HepG2 (cell line): ENCODE results near the gene TASP1. TPM values are rescaled to one million over a fixed set of nuclear protein-coding genes. Genes with fewer than 3 reads are reported as not detected.

Experiments used
- ATAC-seq: fragments of 200-7000 bp; cut with Tn5 transposase; 3 replicates; pipeline ENCODE4 v1.9.1; 2020; ENCODE audit warnings: mild to moderate bottlenecking, moderate library complexity
- BruUV-seq: library from RNA; stranded (reverse); fragments of 400-500 nt; replicated peaks from 2 replicates; lab custom pipeline; 2021; lab: Mats Ljungman, UMichigan
- CTCF ChIA-PET: fragments of 300-600 bp; formaldehyde crosslinking; extraction: SDS; loops from one replicate; lab custom pipeline; 2021; ENCODE audit warnings: low total read pairs, inconsistent platforms, low intra/inter-chr PET ratio; lab: Yijun Ruan, JAX
- POLR2A ChIA-PET: fragments of 350-600 bp; sonication (Branson Sonifier 250); formaldehyde crosslinking; loops from one replicate; lab custom pipeline; 2020; ENCODE audit warnings: antibody characterized with exemption, inconsistent platforms; lab: Yijun Ruan, JAX
- DNase-seq: peaks from one replicate; pipeline ENCODE4 v3.0.0-alpha.2; 2015; ENCODE audit warnings: low spot score
- FAIRE-seq: peaks from 3 replicates; lab custom pipeline; 2011; peaks lifted over from hg19 to GRCh38; lab: Jason Lieb, UNC
- H2AFZ ChIP-seq: one replicate; pipeline ENCODE4 v1.6.1; 2011; ENCODE audit warnings: low read length, inconsistent platforms
- H3K27ac ChIP-seq: fragments of 300-600 bp; 3 replicates; pipeline ENCODE4 v1.8.0; 2011; ENCODE audit warnings: mixed run types, mild to moderate bottlenecking, mixed read lengths, low read length, inconsistent platforms; ENCODE audit not compliant: insufficient read depth; ENCODE audit errors: extremely low read length
- H3K27me3 ChIP-seq, 2 experiments: fragments of 200-600 bp in 1 of 2; 2 replicates in 1 of 2; 3 replicates in 1 of 2; pipeline versions ENCODE4 v1.6.0 to v1.8.0; 2011; ENCODE audit warnings: low read length in 2 of 2, mild to moderate bottlenecking in 2 of 2, moderate library complexity in 2 of 2, inconsistent platforms in 1 of 2; ENCODE audit not compliant: insufficient read depth in 2 of 2, control insufficient read depth in 1 of 2
- H3K36me3 ChIP-seq, 2 experiments: fragments of 200-600 bp in 1 of 2; replicated peaks in 1 of 2; 2 replicates in 1 of 2; 3 replicates in 1 of 2; pipeline versions ENCODE4 v1.5.1 to v1.8.0; 2011; ENCODE audit warnings: low read length in 2 of 2, inconsistent platforms in 1 of 2; ENCODE audit not compliant: insufficient read depth in 2 of 2, control insufficient read depth in 1 of 2
- H3K4me1 ChIP-seq: 2 replicates; pipeline ENCODE4 v1.5.1; 2012; ENCODE audit warnings: low read length, inconsistent platforms; ENCODE audit not compliant: insufficient read depth
- H3K4me2 ChIP-seq: 2 replicates; pipeline ENCODE4 v1.6.0; 2011; ENCODE audit warnings: low read depth, low read length, inconsistent platforms
- H3K4me3 ChIP-seq, 3 experiments: fragments of 200-600 bp in 1 of 3; sonication (generic), shearing (Covaris generic) in 1 of 3; replicated peaks in 1 of 3; 2 replicates each; pipeline ENCODE4 v1.5.1; 2011 to 2016; ENCODE audit warnings: low read length in 3 of 3, inconsistent platforms in 2 of 3, low read depth in 2 of 3, mild to moderate bottlenecking in 2 of 3, control low read depth in 1 of 3, mixed read lengths in 1 of 3; ENCODE audit not compliant: insufficient read depth in 1 of 3
- H3K79me2 ChIP-seq: one replicate; pipeline ENCODE4 v1.6.1; 2011; ENCODE audit warnings: low read length, inconsistent platforms; ENCODE audit not compliant: insufficient read depth
- H3K9ac ChIP-seq: 2 replicates; pipeline ENCODE4 v1.6.0; 2011; ENCODE audit warnings: mild to moderate bottlenecking, low read depth, low read length, inconsistent platforms; ENCODE audit not compliant: insufficient read depth
- H3K9me3 ChIP-seq: 2 replicates; pipeline ENCODE4 v1.5.1; 2012; ENCODE audit warnings: mild to moderate bottlenecking, low read length
- H4K20me1 ChIP-seq: 2 replicates; pipeline ENCODE4 v1.6.0; 2011; ENCODE audit warnings: inconsistent platforms, mild to moderate bottlenecking, low read length, moderate library complexity; ENCODE audit not compliant: insufficient read depth
- CEBPZ ChIP-seq: IDR thresholded peaks from 2 replicates; pipeline ENCODE4 v1.6.1; 2012; ENCODE audit warnings: low read length, improper control_type of control experiment
- GABPA ChIP-seq, 2 experiments: IDR thresholded peaks; 2 replicates each; pipeline ENCODE4 v1.6.1; 2011 to 2016; ENCODE audit warnings: low read depth in 2 of 2, low read length in 1 of 2, missing biosample characterization in 1 of 2, missing genetic modification characterization in 1 of 2
- HMG20B ChIP-seq: conservative IDR thresholded peaks from 2 replicates; pipeline ENCODE4 v1.6.1; 2016; ENCODE audit warnings: missing genetic modification reagents, missing compliant biosample characterization
- NFIC ChIP-seq: IDR thresholded peaks from 2 replicates; pipeline ENCODE4 v1.6.1; 2012; ENCODE audit warnings: mild to moderate bottlenecking, low read length, inconsistent platforms
- RFXAP ChIP-seq: sonication (generic); formaldehyde crosslinking; IDR thresholded peaks from 2 replicates; pipeline ENCODE4 v1.4.0; 2020; ENCODE audit warnings: missing genetic modification reagents, borderline replicate concordance
- RXRA ChIP-seq: sonication (generic); formaldehyde crosslinking; IDR thresholded peaks from 2 replicates; pipeline ENCODE4 v1.5.1; 2020; ENCODE audit warnings: missing genetic modification reagents
- TRIM24 ChIP-seq: sonication (generic); formaldehyde crosslinking; IDR thresholded peaks from 2 replicates; pipeline ENCODE4 v1.8.0; 2022; ENCODE audit warnings: mild to moderate bottlenecking, missing genetic modification reagents
- UBTF ChIP-seq: sonication (generic); formaldehyde crosslinking; IDR thresholded peaks from 2 replicates; pipeline ENCODE4 v1.4.0; 2020; ENCODE audit warnings: mild to moderate bottlenecking, missing genetic modification reagents
- ZMYM4 ChIP-seq: sonication (generic); formaldehyde crosslinking; IDR thresholded peaks from 2 replicates; pipeline ENCODE4 v1.8.1; 2023; ENCODE audit warnings: mild to moderate bottlenecking, missing genetic modification reagents
- ZNF646 ChIP-seq: sonication (generic); formaldehyde crosslinking; IDR thresholded peaks from 2 replicates; pipeline ENCODE4 v1.9.0; 2021; ENCODE audit warnings: mild to moderate bottlenecking, missing genetic modification reagents
- ZNF761 ChIP-seq: sonication (generic); formaldehyde crosslinking; conservative IDR thresholded peaks from 2 replicates; pipeline ENCODE4 v1.4.0; 2020; ENCODE audit warnings: mild to moderate bottlenecking, missing genetic modification reagents
- ZNF784 ChIP-seq: sonication (generic); formaldehyde crosslinking; IDR thresholded peaks from 2 replicates; pipeline ENCODE4 v1.5.1; 2020; ENCODE audit warnings: missing genetic modification reagents, mild to moderate bottlenecking, borderline replicate concordance
- WGBS: methylation state at CpG from one replicate; pipeline ENCODE4 v1.1.6; 2017; ENCODE audit warnings: low lambda C conversion rate; 5-methylcytosine and 5-hydroxymethylcytosine counted together
- in situ Hi-C: cut with HindIII; loops from 2 replicates; pipeline ENCODE4 v1.10.0; 2017; ENCODE audit warnings: low pct_unique_long_range_greater_than_20kb; ENCODE audit not compliant: extremely low pct_ligation_motif_present
- intact Hi-C: fragments of 100-400 bp; cut with micrococcal nuclease; formaldehyde crosslinking; loops from one replicate; pipeline ENCODE4 v1.10.0; 2022; ENCODE audit not compliant: unreplicated experiment
- polyA plus RNA-seq, 8 experiments: library from polyadenylated mRNA; depleted of rRNA in 3 of 8; stranded (reverse) in 7 of 8; unstranded in 1 of 8; fragments of >200 nt; fragmentation: Illumina TruSeq in 4 of 8; extraction: Trizol in 4 of 8; gene quantifications; 2 replicates each; pipeline versions ENCODE4 v1.2.1 to v1.2.3, GENCODE V29; 2011 to 2016; ENCODE audit warnings: low read depth in 4 of 8, missing spikeins in 1 of 8, mixed read lengths in 1 of 8; ENCODE audit not compliant: insufficient read depth in 1 of 8
- total RNA-seq, 5 experiments: library from RNA; depleted of rRNA; stranded (reverse); fragments of >200 nt; fragmentation: Illumina TruSeq; extraction: Trizol; gene quantifications; 2 replicates each; pipeline ENCODE4 v1.2.3, GENCODE V29; 2016; ENCODE audit warnings: low read depth in 1 of 5

The TASP1 gene
- total and polyA plus RNA-seq, 2 of the 13 experiments (the other 11 are each of a cell fraction or from before 2014, with no cell fraction given), result 10.0 to 25.2 TPM

GRCh38 chr20:13608066-13608465 is 30.7 kb downstream of the TASP1 start:
- POLR2A ChIA-PET, result no interaction called here
- no peak for FAIRE-seq
- 94% methylated on average over 1 of the region's 1 CpG for WGBS
- TF ChIP-seq ZNF784 (no peak), UBTF (CRISPR knock-in tag) (no peak), RXRA (CRISPR knock-in tag) (no peak), TRIM24 (CRISPR knock-in tag) (no peak), CEBPZ (no peak), ZNF646 (CRISPR knock-in tag) (no peak), ZNF761 (CRISPR knock-in tag) (no peak), ZMYM4 (no peak), GABPA (IDR thresholded peaks at IDR 0.05; ENCODE audit: low read depth, low read length) (no peak), GABPA (CRISPR knock-in tag; IDR thresholded peaks at IDR 0.05; ENCODE audit: low read depth) (no peak), RFXAP (CRISPR knock-in tag) (no peak), HMG20B (CRISPR knock-in tag) (no peak), NFIC (no peak)

More at GRCh38 chr20:13608066-13608465, 30.7 kb downstream of the TASP1 start:
- Histone ChIP-seq H2AFZ (no peak overlapping the region), H3K4me2 (no peak overlapping the region), H3K9me3 (no peaks in the 10 kb centered on the region), H3K27ac (no peak overlapping the region), H3K79me2 (no peaks in the 10 kb centered on the region), H3K4me3 (no peak overlapping the region), H3K4me1 (no peaks in the 10 kb centered on the region), H3K27me3 (no peaks in the 10 kb centered on the region), H3K9ac (no peak overlapping the region), H4K20me1 (no peaks in the 10 kb centered on the region), H3K36me3 (peaks cover 2 to 9% of the 10 kb centered on the region in 2 experiments; a peak in 2 of 5 replicates)
- ATAC-seq (no peak), DNase-seq (no peak)
- no TSS peak for BruUV-seq
- in situ Hi-C loops, result no loop called here
- intact Hi-C loops, result no loop called here
- CTCF ChIA-PET, result no interaction called here
